Adrenal gland (tissue), 12 donors: ENCODE data around the gene ZYG11B. TPM values are rescaled to one million over a fixed set of nuclear protein-coding genes. Genes with fewer than 3 reads are reported as not detected.

Experiments used
- DNase-seq, 7 donors: peaks; one replicate each; pipeline ENCODE4 v3.0.0-alpha.2; 2019 to 2020
- H3K27ac ChIP-seq, 5 donors: fragments of 200-600 bp; sonication (generic) in 4 of 5; 1 replicate in 3 of 5; 2 replicates in 2 of 5; pipeline versions ENCODE4 v1.5.1 to v1.8.0; 2016 to 2020; ENCODE audit warnings: mild to moderate bottlenecking in 1 of 5
- H3K27me3 ChIP-seq: fragments of 200-600 bp; 2 replicates; pipeline ENCODE4 v1.8.0; 2021
- H3K36me3 ChIP-seq, 2 donors: fragments of 200-600 bp; replicated peaks in 1 of 2; 1 replicate in 1 of 2; 2 replicates in 1 of 2; pipeline versions ENCODE4 v1.5.1 to v1.8.0; 2018 to 2022
- H3K4me1 ChIP-seq, 2 donors: fragments of 200-600 bp; replicated peaks in 1 of 2; 1 replicate in 1 of 2; 2 replicates in 1 of 2; pipeline versions ENCODE4 v1.5.1 to v1.8.0; 2018 to 2021
- H3K4me3 ChIP-seq, 4 donors: fragments of 200-600 bp; sonication (generic) in 3 of 4; one replicate each; pipeline ENCODE4 v1.5.1; 2016 to 2018
- H3K9me3 ChIP-seq, 3 donors: fragments of 200-600 bp; sonication (generic) in 1 of 3; replicated peaks in 1 of 3; 1 replicate in 2 of 3; 2 replicates in 1 of 3; pipeline versions ENCODE4 v1.5.1 to v1.8.0; 2016 to 2021
- CTCF ChIP-seq, 6 experiments: fragments of 450-650 bp in 4 of 6; fragments of 200-600 bp in 2 of 6; sonication (generic) in 1 of 6; IDR thresholded peaks; 1 replicate in 5 of 6; 2 replicates in 1 of 6; pipeline versions ENCODE4 v1.5.1 to v1.8.0; 2016 to 2021; ENCODE audit warnings: antibody characterized with exemption in 6 of 6, mild to moderate bottlenecking in 2 of 6, moderate library complexity in 1 of 6
- POLR2A ChIP-seq, 2 donors: fragments of 450-650 bp; IDR thresholded peaks; one replicate each; pipeline ENCODE4 v1.6.1; 2017; ENCODE audit warnings: antibody characterized with exemption in 2 of 2, mild to moderate bottlenecking in 2 of 2, moderate library complexity in 1 of 2
- WGBS, 4 donors: extraction: QIAGEN DNeasy Blood & Tissue Kit in 2 of 4; methylation state at CpG; one replicate each; pipeline versions ENCODE4 v1.1.5 to v1.1.7; 2013 to 2017; 5-methylcytosine and 5-hydroxymethylcytosine counted together
- intact Hi-C, 2 donors: fragments of 100-400 bp; cut with DNase I; formaldehyde crosslinking; loops; one replicate each; pipeline versions ENCODE4 v1.14.1 to v1.15.0; 2022 to 2023
- polyA plus RNA-seq, 3 donors: library from polyadenylated mRNA; stranded (reverse); fragments of 200-250 nt in 2 of 3; fragments of 350-450 nt in 1 of 3; fragmentation: Illumina TruSeq in 1 of 3; extraction: RNeasy Lipid Tissue Mini Kit (QIAGEN cat#74804) in 1 of 3; gene quantifications; one replicate each; pipeline ENCODE4 v1.2.3, GENCODE V29; 2013 to 2014
- total RNA-seq, 9 donors: library from RNA; depleted of rRNA in 4 of 9; stranded (reverse); fragments of >200 nt in 4 of 9; fragments of 120-200 nt in 1 of 9; fragmentation: NEBNext Ultra II Directional in 1 of 9; extraction: Animal tissue kit (Norgen Biotek cat#: 25700) in 1 of 9; gene quantifications; one replicate each; pipeline versions ENCODE4 v1.1.0 to v1.2.4, GENCODE V29; 2013 to 2023
- donor health status: healthy with polysubstance abuse.
- donor health status: Bipolar disorder and iron deficiency.
- donor health status: DM: yes; HTN: yes; CAD: no.
- donor health status: DM: no; HTN: no; CAD: no.
- donor health status: DM: no; HTN: no; CAD: no.
- donor health status: DM: yes; HTN: yes; CAD: no.

ZYG11B gene
- total and polyA plus RNA-seq, 12 donors: 4.5 to 63.5 (median 38.8) TPM

GRCh38 chr1:52706941-52707926 is 19.0 kb upstream of the ZYG11B start:
- H3K27ac ChIP-seq: peak overlapping the region in 2 of 5 donors; percentile 27 to 37

GRCh38 chr1:52707927-52708655 is 18.2 kb upstream of the ZYG11B start:
- H3K27ac ChIP-seq: peak overlapping the region in 2 of 5 donors; percentile 27 to 71
- peak in 4 of 7 donors; percentile 23 to 51 (median 32) for DNase-seq
- 66 to 76% (median 71%) methylated on average over 5 of the region's 5 CpGs for WGBS, 4 donors
- TF ChIP-seq POLR2A (IDR thresholded peaks at IDR 0.05) (no peak), CTCF (IDR thresholded peaks at IDR 0.05) (no peak)
- intact Hi-C loops: loop anchor here in 1 of 2 donors (10.0 kb wide), 1 partner anchor 207 kb away; no protein-coding TSS in a partner anchor
- H3K4me3 ChIP-seq: no peak overlapping the region
- H3K36me3 ChIP-seq: no peaks in the 10 kb centered on the region
- no peaks in the 10 kb centered on the region for H3K27me3 ChIP-seq
- H3K4me1 ChIP-seq: peaks cover 0 to 9% of the 10 kb centered on the region in 2 donors
- no peaks in the 10 kb centered on the region for H3K9me3 ChIP-seq

More at GRCh38 chr1:52706941-52707926, 19.0 kb upstream of the ZYG11B start:
- 81 to 83% (median 82%) methylated on average over 18 of the region's 18 CpGs for WGBS, 4 donors
- intact Hi-C loops: loop anchor here in 1 of 2 donors (10.0 kb wide), 1 partner anchor 208 kb away; no protein-coding TSS in a partner anchor
- Histone ChIP-seq H3K4me3 (no peak overlapping the region), H3K4me1 (peaks cover 0 to 9% of the 10 kb centered on the region in 2 donors), H3K9me3 (no peaks in the 10 kb centered on the region), H3K36me3 (no peaks in the 10 kb centered on the region), H3K27me3 (no peaks in the 10 kb centered on the region)
- DNase-seq: peak in 2 of 7 donors; percentile 22 to 41
- TF ChIP-seq CTCF (IDR thresholded peaks at IDR 0.05): no peak
- TF ChIP-seq POLR2A (IDR thresholded peaks at IDR 0.05): no peak

- WGBS, 4 donors: 53 to 67% (median 61%) methylated on average over 6 of the region's 6 CpGs
- H3K27ac ChIP-seq: peak overlapping the region in 1 of 5 donors; percentile 71
Measured at GRCh38 chr1:52709016-52709415, 17.2 kb upstream of the ZYG11B start.

More at GRCh38 chr1:52709016-52709415, 17.2 kb upstream of the ZYG11B start:
- DNase-seq: no peak
- Histone ChIP-seq H3K36me3 (no peaks in the 10 kb centered on the region), H3K9me3 (no peaks in the 10 kb centered on the region), H3K4me1 (peaks cover 0 to 4% of the 10 kb centered on the region in 2 donors), H3K27me3 (no peaks in the 10 kb centered on the region), H3K4me3 (no peak overlapping the region)
- intact Hi-C loops: loop anchor here in 1 of 2 donors (10.0 kb wide), 1 partner anchor 206 kb away; no protein-coding TSS in a partner anchor
- no peak for TF ChIP-seq CTCF (IDR thresholded peaks at IDR 0.05)
- no peak for TF ChIP-seq POLR2A (IDR thresholded peaks at IDR 0.05)
